BJ (cell line): ENCODE measurements around the gene MLLT3. TPM values are rescaled to one million over a fixed set of nuclear protein-coding genes. Genes with fewer than 3 reads are reported as not detected.

Source experiments
- CTCF ChIA-PET: fragments of 350-600 bp; formaldehyde crosslinking; extraction: SDS; loops from one replicate; lab custom pipeline; 2021; ENCODE audit warnings: antibody characterized with exemption, inconsistent platforms; lab: Yijun Ruan, JAX
- POLR2A ChIA-PET: fragments of 300-600 bp; sonication (Branson Sonifier 250); formaldehyde crosslinking; extraction: SDS; loops from one replicate; lab custom pipeline; 2021; ENCODE audit warnings: antibody characterized with exemption; lab: Charles Lee
- DNase-seq: peaks from one replicate; pipeline ENCODE4 v3.0.0-alpha.2; 2011; ENCODE audit warnings: low read depth
- H3K27me3 ChIP-seq: 2 replicates; pipeline ENCODE4 v1.6.0; 2011; ENCODE audit warnings: low read length; ENCODE audit not compliant: control insufficient read depth, insufficient read depth
- H3K36me3 ChIP-seq: 2 replicates; pipeline ENCODE4 v1.5.1; 2011; ENCODE audit warnings: low read length; ENCODE audit not compliant: control insufficient read depth, insufficient read depth
- H3K4me3 ChIP-seq: 2 replicates; pipeline ENCODE4 v1.5.1; 2011; ENCODE audit warnings: low read depth, mild to moderate bottlenecking, control low read depth, low read length
- CTCF ChIP-seq: IDR thresholded peaks from 2 replicates; pipeline ENCODE4 v1.5.1; 2011; ENCODE audit warnings: low read depth, mild to moderate bottlenecking, control low read depth, inconsistent platforms, low read length, moderate library complexity; ENCODE audit not compliant: insufficient read depth
- polyA plus RNA-seq: library from polyadenylated mRNA; depleted of rRNA; stranded (reverse); fragments of >200 nt; gene quantifications from 2 replicates; pipeline ENCODE4 v1.2.3, GENCODE V29; 2011; rRNA removed
- small RNA-seq: library from RNA; depleted of rRNA; stranded (forward); fragments of <200 nt; gene quantifications from one replicate; pipeline ENCODE3, GENCODE V24; 2012; ENCODE audit warnings: low replicate concordance, low read depth; ENCODE audit not compliant: insufficient read length

The MLLT3 gene
- polyA plus RNA-seq, 1 experiment = 13.8 TPM

DNA sequence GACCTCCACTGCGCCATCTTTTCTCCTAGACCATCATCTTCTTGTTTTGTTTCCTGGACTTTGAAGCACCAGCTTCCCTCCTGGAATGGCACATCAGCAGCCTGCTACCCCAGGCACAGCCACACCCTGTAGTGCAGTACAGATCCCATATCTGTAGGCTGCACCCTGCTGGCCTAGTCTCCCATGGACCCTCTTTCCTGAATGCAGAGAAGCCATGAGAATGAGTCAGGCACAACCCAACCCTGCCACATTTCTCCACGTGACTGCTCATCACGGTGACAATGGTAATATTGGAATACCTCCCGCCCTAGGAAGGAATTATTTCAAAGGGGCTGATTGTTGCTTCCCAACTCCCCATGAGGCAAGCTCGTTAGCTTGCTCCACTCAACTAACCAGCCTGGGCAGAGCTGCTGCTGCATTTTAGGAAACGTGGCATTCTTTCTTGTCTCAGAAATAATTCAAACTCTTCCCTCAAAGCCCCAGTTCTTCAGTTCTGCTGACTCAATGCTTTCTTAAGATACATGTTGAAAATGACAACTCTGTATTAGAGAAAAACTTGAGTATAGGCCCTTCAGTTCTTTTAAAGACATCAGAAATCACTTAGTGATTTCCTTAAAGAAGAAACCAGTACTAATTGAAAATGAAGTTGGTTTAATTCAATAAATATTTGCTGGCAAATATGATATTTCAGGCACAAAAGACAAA lies 328.1 kb downstream of the MLLT3 start:
- POLR2A ChIA-PET = no interaction called here

DNA sequence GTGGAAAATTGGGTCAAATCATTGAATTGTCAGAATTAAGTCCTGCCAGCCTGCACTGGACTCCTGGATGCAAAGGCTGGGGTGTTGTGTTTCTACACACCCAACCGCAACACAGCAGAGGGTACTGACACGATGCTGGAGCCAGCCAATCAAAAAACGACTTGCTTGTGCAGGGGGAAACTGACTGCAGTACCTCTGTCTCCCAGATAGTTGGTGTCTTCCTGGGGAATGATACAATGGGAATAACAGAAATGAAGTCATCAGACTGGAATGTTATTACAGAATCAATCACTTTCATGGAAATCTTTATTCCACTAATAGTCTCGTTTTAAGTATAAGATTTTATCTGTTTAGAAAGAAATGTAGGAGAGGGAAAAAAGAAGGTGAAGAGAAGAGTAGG lies 330.3 kb downstream of the MLLT3 start:
- H3K4me3 ChIP-seq = no peak overlapping the region
- no peak for DNase-seq
- POLR2A ChIA-PET = no interaction called here

More for the DNA sequence above, 328.1 kb downstream of the MLLT3 start:
- no peak for TF ChIP-seq CTCF
- CTCF ChIA-PET = no interaction called here
- no peaks in the 10 kb centered on the region for H3K36me3 ChIP-seq
- no peak overlapping the region for H3K4me3 ChIP-seq
- no peaks in the 10 kb centered on the region for H3K27me3 ChIP-seq
- no peak for DNase-seq

More for the DNA sequence above, 330.3 kb downstream of the MLLT3 start:
- no peaks in the 10 kb centered on the region for H3K36me3 ChIP-seq
- CTCF ChIA-PET = no interaction called here
- TF ChIP-seq CTCF = peak; percentile 29; the same call in 1 of the 2 replicates
- H3K27me3 ChIP-seq = no peaks in the 10 kb centered on the region

Small RNA genes lying within 50 kb of the gene (small RNA-seq; reads per million reads assigned to genes)
- gene MIR4473 (43.8 reads per million, percentile 88 among the genes with 10 or more reads in this experiment), gene MIR4474 (not detected), gene RNU4-26P (not detected)

Other genes starting within 250 kb of the MLLT3 start
- gene FOCAD, start 61.8 kb upstream of the MLLT3 start, polyA plus RNA-seq = 32.9 and 42.1 TPM in 2 replicates